Liver (tissue), 9 donors: ENCODE data around the gene C5. TPM values are rescaled to one million over a fixed set of nuclear protein-coding genes. Genes with fewer than 3 reads are reported as not detected.

Experiments
- DNase-seq: peaks from one replicate; pipeline ENCODE4 v3.0.0-alpha.2; 2017; ENCODE audit warnings: low spot score
- H3K27ac ChIP-seq, 2 donors: one replicate each; pipeline ENCODE4 v1.7.0; 2013; ENCODE audit warnings: inconsistent platforms in 2 of 2, low read length in 2 of 2, control low read depth in 1 of 2, low read depth in 1 of 2, mild to moderate bottlenecking in 1 of 2
- H3K27me3 ChIP-seq, 4 donors: one replicate each; pipeline versions ENCODE4 v1.6.1 to v1.7.0; 2013; ENCODE audit warnings: low read length in 3 of 4, inconsistent platforms in 1 of 4, mild to moderate bottlenecking in 1 of 4, moderate library complexity in 1 of 4; ENCODE audit not compliant: control insufficient read depth in 4 of 4, insufficient read depth in 4 of 4
- H3K36me3 ChIP-seq, 4 donors: one replicate each; pipeline versions ENCODE4 v1.6.1 to v1.7.0; 2013; ENCODE audit warnings: low read length in 3 of 4, mild to moderate bottlenecking in 3 of 4, low read depth in 1 of 4, moderate library complexity in 1 of 4; ENCODE audit not compliant: control insufficient read depth in 4 of 4, insufficient read depth in 3 of 4
- H3K4me1 ChIP-seq, 4 donors: one replicate each; pipeline versions ENCODE4 v1.6.1 to v1.7.0; 2013; ENCODE audit warnings: low read length in 3 of 4, mild to moderate bottlenecking in 3 of 4, moderate library complexity in 1 of 4; ENCODE audit not compliant: control insufficient read depth in 4 of 4, insufficient read depth in 4 of 4
- H3K4me3 ChIP-seq, 3 donors: one replicate each; pipeline versions ENCODE4 v1.6.1 to v1.7.0; 2013; ENCODE audit warnings: low read length in 3 of 3, control low read depth in 1 of 3, low read depth in 1 of 3, mild to moderate bottlenecking in 1 of 3
- H3K9ac ChIP-seq, 2 donors: one replicate each; pipeline ENCODE4 v1.7.0; 2013; ENCODE audit warnings: low read length in 2 of 2, mild to moderate bottlenecking in 2 of 2, moderate library complexity in 2 of 2, control low read depth in 1 of 2, low read depth in 1 of 2
- H3K9me3 ChIP-seq, 4 donors: one replicate each; pipeline versions ENCODE4 v1.6.1 to v1.7.0; 2013; ENCODE audit warnings: low read length in 3 of 4; ENCODE audit not compliant: control insufficient read depth in 4 of 4
- EGR1 ChIP-seq, 2 donors: IDR thresholded peaks; 2 replicates each; pipeline ENCODE4 v1.6.1; 2016 to 2018; ENCODE audit warnings: antibody characterized with exemption in 2 of 2, low read depth in 2 of 2
- FOXA1 ChIP-seq: IDR thresholded peaks from 2 replicates; pipeline ENCODE4 v1.6.1; 2016; ENCODE audit warnings: antibody characterized with exemption
- FOXA2 ChIP-seq: IDR thresholded peaks from 2 replicates; pipeline ENCODE4 v1.6.1; 2016; ENCODE audit warnings: antibody characterized with exemption
- GABPA ChIP-seq, 2 donors: IDR thresholded peaks in 1 of 2; conservative IDR thresholded peaks in 1 of 2; 2 replicates each; pipeline ENCODE4 v1.6.1; 2016; ENCODE audit warnings: antibody characterized with exemption in 2 of 2, mild to moderate bottlenecking in 1 of 2, moderate library complexity in 1 of 2
- HNF4A ChIP-seq, 2 donors: conservative IDR thresholded peaks; 2 replicates each; pipeline ENCODE4 v1.6.1; 2016; ENCODE audit warnings: antibody characterized with exemption in 2 of 2, mild to moderate bottlenecking in 2 of 2
- HNF4G ChIP-seq: IDR thresholded peaks from 2 replicates; pipeline ENCODE4 v1.6.1; 2016; ENCODE audit warnings: antibody characterized with exemption
- JUND ChIP-seq, 2 donors: IDR thresholded peaks; 2 replicates each; pipeline ENCODE4 v1.6.1; 2016; ENCODE audit warnings: antibody characterized with exemption in 2 of 2
- NR2F2 ChIP-seq: IDR thresholded peaks from 2 replicates; pipeline ENCODE4 v1.6.1; 2016; ENCODE audit warnings: antibody characterized with exemption
- RAD21 ChIP-seq, 2 donors: IDR thresholded peaks; 2 replicates each; pipeline ENCODE4 v1.6.1; 2016; ENCODE audit warnings: antibody characterized with exemption in 2 of 2, mild to moderate bottlenecking in 2 of 2
- RXRA ChIP-seq, 2 donors: IDR thresholded peaks; 2 replicates each; pipeline ENCODE4 v1.6.1; 2017 to 2018; ENCODE audit warnings: antibody characterized with exemption in 2 of 2, mild to moderate bottlenecking in 1 of 2
- SP1 ChIP-seq: IDR thresholded peaks from 2 replicates; pipeline ENCODE4 v1.6.1; 2018; ENCODE audit warnings: antibody characterized with exemption, mild to moderate bottlenecking
- TAF1 ChIP-seq: conservative IDR thresholded peaks from 2 replicates; pipeline ENCODE4 v1.6.1; 2016; ENCODE audit warnings: antibody characterized with exemption, mild to moderate bottlenecking
- YY1 ChIP-seq: IDR thresholded peaks from 2 replicates; pipeline ENCODE4 v1.6.1; 2016; ENCODE audit warnings: antibody characterized with exemption, mild to moderate bottlenecking
- polyA plus RNA-seq, 2 donors: library from polyadenylated mRNA; stranded (reverse) in 1 of 2; unstranded in 1 of 2; fragments of 200-250 nt in 1 of 2; fragments of >200 nt in 1 of 2; fragmentation: Nextera tagmentation in 1 of 2; extraction: Ambion mirVana in 1 of 2; gene quantifications; one replicate each; pipeline versions ENCODE4 v1.2.1 to v1.2.3, GENCODE V29; 2013 to 2015
- total RNA-seq, 2 donors: library from RNA; depleted of rRNA; stranded (reverse); fragments of >200 nt; gene quantifications; one replicate each; pipeline ENCODE4 v1.2.3, GENCODE V29; 2014
- TF ChIP-seq, protein P1 (sequence below): IDR thresholded peaks from 2 replicates; pipeline ENCODE4 v1.6.1; 2016; ENCODE audit warnings: antibody characterized with exemption, mild to moderate bottlenecking
- TF ChIP-seq, protein P2 (sequence below): IDR thresholded peaks from 2 replicates; pipeline ENCODE4 v1.6.1; 2016; ENCODE audit warnings: antibody characterized with exemption
- TF ChIP-seq, protein P3 (sequence below): IDR thresholded peaks from 2 replicates; pipeline ENCODE4 v1.6.1; 2016; ENCODE audit warnings: antibody characterized with exemption
- TF ChIP-seq, protein P4 (sequence below): fragments of 150-350 bp; IDR thresholded peaks from 2 replicates; pipeline ENCODE4 v1.5.1; 2017; ENCODE audit warnings: improper control_type of control experiment, low read depth, low read length; ENCODE audit not compliant: missing input control
- TF ChIP-seq, protein P5 (sequence below): IDR thresholded peaks from 2 replicates; pipeline ENCODE4 v1.6.1; 2016; ENCODE audit warnings: antibody characterized with exemption
- donor health status: healthy.
- donor health status: healthy.
- donor health status: healthy.
- donor health status: healthy.
- donor health status: healthy.

Gene C5
- total and polyA plus RNA-seq, 4 donors, result 127 to 485 (median 361) TPM

DNA sequence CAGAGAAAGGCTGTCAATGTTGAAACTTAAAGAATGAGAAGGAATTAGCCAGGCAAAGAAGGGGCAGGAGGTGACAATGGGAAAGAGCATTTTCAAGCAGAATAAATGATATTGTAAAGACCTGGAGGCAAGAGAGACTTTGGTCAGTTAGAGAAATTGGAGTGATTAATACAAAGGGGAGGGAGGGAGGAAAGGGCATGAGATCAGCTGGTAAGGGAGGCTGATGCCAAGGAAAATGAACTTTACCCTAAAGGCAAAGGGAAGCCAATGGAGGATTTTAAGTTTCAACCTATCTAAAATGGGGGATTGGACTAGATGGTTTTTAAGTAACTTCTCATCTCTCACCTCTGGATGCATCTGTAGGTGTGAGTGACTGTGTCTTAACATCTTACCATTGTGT is 23.3 kb downstream of the C5 start:
- no peaks in the 10 kb centered on the region for H3K27me3 ChIP-seq
- no peak for DNase-seq
- H3K36me3 ChIP-seq, result peaks cover 2 to 66% (median 49%) of the 10 kb centered on the region in 4 donors
- no peak overlapping the region for H3K4me3 ChIP-seq
- TF ChIP-seq HNF4G, result peak; percentile 80
- TF ChIP-seq, protein P1, sequence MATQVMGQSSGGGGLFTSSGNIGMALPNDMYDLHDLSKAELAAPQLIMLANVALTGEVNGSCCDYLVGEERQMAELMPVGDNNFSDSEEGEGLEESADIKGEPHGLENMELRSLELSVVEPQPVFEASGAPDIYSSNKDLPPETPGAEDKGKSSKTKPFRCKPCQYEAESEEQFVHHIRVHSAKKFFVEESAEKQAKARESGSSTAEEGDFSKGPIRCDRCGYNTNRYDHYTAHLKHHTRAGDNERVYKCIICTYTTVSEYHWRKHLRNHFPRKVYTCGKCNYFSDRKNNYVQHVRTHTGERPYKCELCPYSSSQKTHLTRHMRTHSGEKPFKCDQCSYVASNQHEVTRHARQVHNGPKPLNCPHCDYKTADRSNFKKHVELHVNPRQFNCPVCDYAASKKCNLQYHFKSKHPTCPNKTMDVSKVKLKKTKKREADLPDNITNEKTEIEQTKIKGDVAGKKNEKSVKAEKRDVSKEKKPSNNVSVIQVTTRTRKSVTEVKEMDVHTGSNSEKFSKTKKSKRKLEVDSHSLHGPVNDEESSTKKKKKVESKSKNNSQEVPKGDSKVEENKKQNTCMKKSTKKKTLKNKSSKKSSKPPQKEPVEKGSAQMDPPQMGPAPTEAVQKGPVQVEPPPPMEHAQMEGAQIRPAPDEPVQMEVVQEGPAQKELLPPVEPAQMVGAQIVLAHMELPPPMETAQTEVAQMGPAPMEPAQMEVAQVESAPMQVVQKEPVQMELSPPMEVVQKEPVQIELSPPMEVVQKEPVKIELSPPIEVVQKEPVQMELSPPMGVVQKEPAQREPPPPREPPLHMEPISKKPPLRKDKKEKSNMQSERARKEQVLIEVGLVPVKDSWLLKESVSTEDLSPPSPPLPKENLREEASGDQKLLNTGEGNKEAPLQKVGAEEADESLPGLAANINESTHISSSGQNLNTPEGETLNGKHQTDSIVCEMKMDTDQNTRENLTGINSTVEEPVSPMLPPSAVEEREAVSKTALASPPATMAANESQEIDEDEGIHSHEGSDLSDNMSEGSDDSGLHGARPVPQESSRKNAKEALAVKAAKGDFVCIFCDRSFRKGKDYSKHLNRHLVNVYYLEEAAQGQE, result peak; percentile 52
- TF ChIP-seq EGR1 (IDR thresholded peaks at IDR 0.05; ENCODE audit: low read depth in 2 of 2), result peak in 1 of 2 donors; percentile 19
- TF ChIP-seq, protein P2, sequence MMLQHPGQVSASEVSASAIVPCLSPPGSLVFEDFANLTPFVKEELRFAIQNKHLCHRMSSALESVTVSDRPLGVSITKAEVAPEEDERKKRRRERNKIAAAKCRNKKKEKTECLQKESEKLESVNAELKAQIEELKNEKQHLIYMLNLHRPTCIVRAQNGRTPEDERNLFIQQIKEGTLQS, result no peak
- peak; percentile 95 to 96 for TF ChIP-seq HNF4A (conservative IDR thresholded peaks at IDR 0.05)
- peak; percentile 57 to 69 for TF ChIP-seq RXRA (IDR thresholded peaks at IDR 0.05)
- TF ChIP-seq FOXA2, result no peak
- TF ChIP-seq, protein P3, sequence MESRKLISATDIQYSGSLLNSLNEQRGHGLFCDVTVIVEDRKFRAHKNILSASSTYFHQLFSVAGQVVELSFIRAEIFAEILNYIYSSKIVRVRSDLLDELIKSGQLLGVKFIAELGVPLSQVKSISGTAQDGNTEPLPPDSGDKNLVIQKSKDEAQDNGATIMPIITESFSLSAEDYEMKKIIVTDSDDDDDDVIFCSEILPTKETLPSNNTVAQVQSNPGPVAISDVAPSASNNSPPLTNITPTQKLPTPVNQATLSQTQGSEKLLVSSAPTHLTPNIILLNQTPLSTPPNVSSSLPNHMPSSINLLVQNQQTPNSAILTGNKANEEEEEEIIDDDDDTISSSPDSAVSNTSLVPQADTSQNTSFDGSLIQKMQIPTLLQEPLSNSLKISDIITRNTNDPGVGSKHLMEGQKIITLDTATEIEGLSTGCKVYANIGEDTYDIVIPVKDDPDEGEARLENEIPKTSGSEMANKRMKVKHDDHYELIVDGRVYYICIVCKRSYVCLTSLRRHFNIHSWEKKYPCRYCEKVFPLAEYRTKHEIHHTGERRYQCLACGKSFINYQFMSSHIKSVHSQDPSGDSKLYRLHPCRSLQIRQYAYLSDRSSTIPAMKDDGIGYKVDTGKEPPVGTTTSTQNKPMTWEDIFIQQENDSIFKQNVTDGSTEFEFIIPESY, result peak; percentile 70
- peak in 1 of 2 donors; percentile 31 for TF ChIP-seq GABPA (IDR thresholded peaks at IDR 0.05 in 1 of 2, conservative IDR thresholded peaks at IDR 0.05 in 1 of 2)
- peak; percentile 20 to 60 for TF ChIP-seq JUND (IDR thresholded peaks at IDR 0.05)
- peak; percentile 90 for TF ChIP-seq YY1
- TF ChIP-seq SP1, result peak; percentile 77
- TF ChIP-seq, protein P4, sequence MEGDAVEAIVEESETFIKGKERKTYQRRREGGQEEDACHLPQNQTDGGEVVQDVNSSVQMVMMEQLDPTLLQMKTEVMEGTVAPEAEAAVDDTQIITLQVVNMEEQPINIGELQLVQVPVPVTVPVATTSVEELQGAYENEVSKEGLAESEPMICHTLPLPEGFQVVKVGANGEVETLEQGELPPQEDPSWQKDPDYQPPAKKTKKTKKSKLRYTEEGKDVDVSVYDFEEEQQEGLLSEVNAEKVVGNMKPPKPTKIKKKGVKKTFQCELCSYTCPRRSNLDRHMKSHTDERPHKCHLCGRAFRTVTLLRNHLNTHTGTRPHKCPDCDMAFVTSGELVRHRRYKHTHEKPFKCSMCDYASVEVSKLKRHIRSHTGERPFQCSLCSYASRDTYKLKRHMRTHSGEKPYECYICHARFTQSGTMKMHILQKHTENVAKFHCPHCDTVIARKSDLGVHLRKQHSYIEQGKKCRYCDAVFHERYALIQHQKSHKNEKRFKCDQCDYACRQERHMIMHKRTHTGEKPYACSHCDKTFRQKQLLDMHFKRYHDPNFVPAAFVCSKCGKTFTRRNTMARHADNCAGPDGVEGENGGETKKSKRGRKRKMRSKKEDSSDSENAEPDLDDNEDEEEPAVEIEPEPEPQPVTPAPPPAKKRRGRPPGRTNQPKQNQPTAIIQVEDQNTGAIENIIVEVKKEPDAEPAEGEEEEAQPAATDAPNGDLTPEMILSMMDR, result no peak
- TF ChIP-seq FOXA1, result peak; percentile 56
- TF ChIP-seq, protein P5, sequence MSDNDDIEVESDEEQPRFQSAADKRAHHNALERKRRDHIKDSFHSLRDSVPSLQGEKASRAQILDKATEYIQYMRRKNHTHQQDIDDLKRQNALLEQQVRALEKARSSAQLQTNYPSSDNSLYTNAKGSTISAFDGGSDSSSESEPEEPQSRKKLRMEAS, result peak; percentile 58
- TF ChIP-seq NR2F2, result no peak
- peak; percentile 17 to 44 for TF ChIP-seq RAD21 (IDR thresholded peaks at IDR 0.05)
- TF ChIP-seq TAF1, result no peak
- no peak overlapping the region for H3K27ac ChIP-seq
- peaks cover 7 to 40% (median 27%) of the 10 kb centered on the region in 4 donors for H3K4me1 ChIP-seq
- no peaks in the 10 kb centered on the region for H3K9me3 ChIP-seq
- no peak overlapping the region for H3K9ac ChIP-seq
